Upper lobe of left lung (tissue), 6 donors: ENCODE measurements around the gene SIRPA. TPM values are rescaled to one million over a fixed set of nuclear protein-coding genes. Genes with fewer than 3 reads are reported as not detected.

Experiments
- ATAC-seq, 2 donors: fragments of 200-7000 bp; cut with Tn5 transposase; one replicate each; pipeline ENCODE4 v1.9.1; 2022; ENCODE audit warnings: mild to moderate bottlenecking in 2 of 2, moderate library complexity in 2 of 2; ENCODE audit not compliant: low FRiP score in 2 of 2
- DNase-seq, 2 donors: peaks; one replicate each; pipeline ENCODE4 v3.0.0-alpha.2; 2019 to 2020
- H3K27ac ChIP-seq, 4 donors: fragments of 200-600 bp; sonication (generic); one replicate each; pipeline ENCODE4 v1.5.1; 2016 to 2019
- H3K27me3 ChIP-seq, 4 donors: fragments of 200-600 bp; sonication (generic); one replicate each; pipeline ENCODE4 v1.5.1; 2017 to 2019
- H3K36me3 ChIP-seq, 4 donors: fragments of 200-600 bp; sonication (generic); one replicate each; pipeline ENCODE4 v1.5.1; 2016 to 2019
- H3K4me1 ChIP-seq, 4 donors: fragments of 200-600 bp; sonication (generic); one replicate each; pipeline ENCODE4 v1.5.1; 2018 to 2019
- H3K4me3 ChIP-seq, 4 donors: fragments of 200-600 bp; sonication (generic); one replicate each; pipeline ENCODE4 v1.5.1; 2017 to 2019; ENCODE audit warnings: mild to moderate bottlenecking in 2 of 4, moderate library complexity in 1 of 4
- H3K9me3 ChIP-seq, 4 donors: fragments of 200-600 bp; sonication (generic); one replicate each; pipeline ENCODE4 v1.5.1; 2018 to 2019
- EP300 ChIP-seq, 4 donors: sonication (generic); formaldehyde crosslinking; IDR thresholded peaks; one replicate each; pipeline ENCODE4 v1.5.1; 2017; ENCODE audit warnings: antibody characterized with exemption in 4 of 4, control low read depth in 2 of 4
- POLR2A ChIP-seq, 4 donors: fragments of 450-650 bp; IDR thresholded peaks; one replicate each; pipeline ENCODE4 v1.5.1; 2016 to 2017; ENCODE audit warnings: antibody characterized with exemption in 4 of 4, mild to moderate bottlenecking in 2 of 4
- POLR2AphosphoS5 ChIP-seq, 2 donors: sonication (generic); formaldehyde crosslinking; IDR thresholded peaks; one replicate each; pipeline ENCODE4 v1.5.1; 2017; ENCODE audit warnings: antibody characterized with exemption in 2 of 2
- WGBS, 2 donors: methylation state at CpG; one replicate each; pipeline ENCODE4 v1.1.5; 2017 to 2018; 5-methylcytosine and 5-hydroxymethylcytosine counted together
- total RNA-seq, 6 donors: library from RNA; depleted of rRNA in 4 of 6; stranded (reverse); fragments of >200 nt in 4 of 6; gene quantifications; one replicate each; pipeline versions ENCODE4 v1.1.0 to v1.2.1, GENCODE V29; 2016 to 2021
- TF ChIP-seq, protein P1 (sequence below), 6 experiments: fragments of 450-650 bp in 4 of 6; fragments of 200-600 bp in 2 of 6; sonication (generic) in 2 of 6; IDR thresholded peaks; one replicate each; pipeline ENCODE4 v1.5.1; 2016 to 2019; ENCODE audit warnings: antibody characterized with exemption in 6 of 6
- donor health status: DM: no; HTN: no; CAD: no; lungs with moderate emphysema.
- donor health status: DM: no; HTN: yes; CAD: no; lungs with severe emphysema.

The SIRPA gene
- total RNA-seq, 6 donors from 2014 or later, result 36.3 to 119 (median 60.4) TPM

DNA sequence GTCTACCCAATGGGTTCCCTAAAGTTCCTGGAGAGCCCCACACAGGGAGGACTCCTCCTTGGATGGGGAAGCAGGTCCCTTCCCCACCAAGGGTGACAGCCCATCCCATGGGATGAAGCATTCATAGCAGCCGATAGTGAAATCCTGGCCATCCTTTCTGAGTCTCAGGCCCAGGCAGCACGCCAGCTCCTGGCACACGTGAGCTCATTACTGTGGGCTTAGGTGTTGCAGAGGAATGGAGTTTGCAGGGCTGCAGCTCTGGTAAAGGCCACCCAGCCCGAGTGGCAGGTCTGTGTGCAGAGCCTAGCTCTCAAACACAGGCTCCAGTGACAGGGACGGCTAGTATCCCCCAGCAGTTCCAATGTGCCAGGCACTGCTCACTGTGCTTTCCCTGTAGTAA, 31.0 kb downstream of the SIRPA start:
- H3K36me3 ChIP-seq, result peaks cover 0 to 20% (median 8%) of the 10 kb centered on the region in 4 donors
- H3K9me3 ChIP-seq, result no peaks in the 10 kb centered on the region
- 81 to 100% methylated on average over 1 to 4 of the region's 5 CpGs for WGBS, 2 donors
- no peak overlapping the region for H3K4me3 ChIP-seq
- no peak overlapping the region for H3K27ac ChIP-seq
- TF ChIP-seq POLR2AphosphoS5 (IDR thresholded peaks at IDR 0.05) (no peak), EP300 (IDR thresholded peaks at IDR 0.05) (no peak), POLR2A (IDR thresholded peaks at IDR 0.05) (no peak)
- TF ChIP-seq, protein P1, sequence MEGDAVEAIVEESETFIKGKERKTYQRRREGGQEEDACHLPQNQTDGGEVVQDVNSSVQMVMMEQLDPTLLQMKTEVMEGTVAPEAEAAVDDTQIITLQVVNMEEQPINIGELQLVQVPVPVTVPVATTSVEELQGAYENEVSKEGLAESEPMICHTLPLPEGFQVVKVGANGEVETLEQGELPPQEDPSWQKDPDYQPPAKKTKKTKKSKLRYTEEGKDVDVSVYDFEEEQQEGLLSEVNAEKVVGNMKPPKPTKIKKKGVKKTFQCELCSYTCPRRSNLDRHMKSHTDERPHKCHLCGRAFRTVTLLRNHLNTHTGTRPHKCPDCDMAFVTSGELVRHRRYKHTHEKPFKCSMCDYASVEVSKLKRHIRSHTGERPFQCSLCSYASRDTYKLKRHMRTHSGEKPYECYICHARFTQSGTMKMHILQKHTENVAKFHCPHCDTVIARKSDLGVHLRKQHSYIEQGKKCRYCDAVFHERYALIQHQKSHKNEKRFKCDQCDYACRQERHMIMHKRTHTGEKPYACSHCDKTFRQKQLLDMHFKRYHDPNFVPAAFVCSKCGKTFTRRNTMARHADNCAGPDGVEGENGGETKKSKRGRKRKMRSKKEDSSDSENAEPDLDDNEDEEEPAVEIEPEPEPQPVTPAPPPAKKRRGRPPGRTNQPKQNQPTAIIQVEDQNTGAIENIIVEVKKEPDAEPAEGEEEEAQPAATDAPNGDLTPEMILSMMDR (IDR thresholded peaks at IDR 0.05), result no peak
- peaks cover 0 to 12% (median 0%) of the 10 kb centered on the region in 4 donors for H3K4me1 ChIP-seq
- no peaks in the 10 kb centered on the region for H3K27me3 ChIP-seq
- DNase-seq, result no peak
- no peak for ATAC-seq

DNA sequence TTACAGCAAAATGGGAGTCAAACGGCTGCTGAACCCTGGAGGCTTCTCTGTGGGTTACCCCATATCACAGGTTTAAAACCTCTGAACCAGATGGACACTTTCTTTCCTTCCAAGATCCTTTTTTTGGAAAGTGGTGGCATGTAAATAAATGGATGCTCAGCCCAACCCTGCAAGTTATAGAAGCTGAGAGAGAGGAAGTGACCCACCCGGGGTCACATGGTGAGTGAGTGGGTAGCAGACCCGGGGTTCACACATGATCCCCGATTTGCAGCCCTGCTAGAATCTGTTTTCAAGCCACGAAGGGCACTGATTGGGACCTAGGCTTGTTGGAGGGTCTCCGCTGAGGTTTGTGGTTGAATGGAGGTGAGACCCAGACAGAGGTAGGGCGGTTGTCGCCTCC, 32.0 kb downstream of the SIRPA start:
- TF ChIP-seq EP300 (IDR thresholded peaks at IDR 0.05) (no peak), POLR2A (IDR thresholded peaks at IDR 0.05) (no peak), POLR2AphosphoS5 (IDR thresholded peaks at IDR 0.05) (no peak)
- TF ChIP-seq, protein P1 (IDR thresholded peaks at IDR 0.05), result no peak
- Histone ChIP-seq H3K4me3 (no peak overlapping the region), H3K27ac (peak overlapping the region in 1 of 4 donors; percentile 20), H3K9me3 (no peaks in the 10 kb centered on the region), H3K27me3 (no peaks in the 10 kb centered on the region), H3K4me1 (peaks cover 0 to 12% (median 0%) of the 10 kb centered on the region in 4 donors), H3K36me3 (peaks cover 0 to 20% (median 8%) of the 10 kb centered on the region in 4 donors)
- no peak for ATAC-seq
- DNase-seq, result no peak
- 64 to 68% methylated on average over 8 of the region's 8 CpGs for WGBS, 2 donors

DNA sequence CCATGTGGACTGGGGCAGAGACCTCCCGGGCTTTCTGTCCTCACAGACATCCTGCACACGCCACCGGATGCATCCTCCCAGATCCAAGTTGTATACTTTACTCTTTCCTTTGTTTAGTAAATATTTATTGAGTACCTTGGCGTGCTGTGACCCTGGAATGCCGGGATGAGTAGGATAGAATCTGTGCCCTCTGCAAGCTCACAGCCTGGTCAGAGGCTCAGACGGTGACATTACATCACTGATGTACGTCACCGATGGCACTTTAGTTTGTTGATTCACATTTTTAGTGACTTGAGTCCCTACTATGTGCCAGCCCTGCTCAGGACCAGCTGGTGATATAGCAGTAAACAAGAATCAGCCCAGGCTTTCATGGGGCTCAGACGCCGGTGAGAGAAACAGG, 32.9 kb downstream of the SIRPA start:
- ATAC-seq (no peak), DNase-seq (no peak)
- no peaks in the 10 kb centered on the region for H3K9me3 ChIP-seq
- peaks cover 0 to 12% (median 0%) of the 10 kb centered on the region in 4 donors for H3K4me1 ChIP-seq
- TF ChIP-seq, protein P1 (IDR thresholded peaks at IDR 0.05), result no peak
- TF ChIP-seq POLR2AphosphoS5 (IDR thresholded peaks at IDR 0.05) (peak in 1 of 2 donors; percentile 21), POLR2A (IDR thresholded peaks at IDR 0.05) (no peak), EP300 (IDR thresholded peaks at IDR 0.05) (peak in 2 of 4 donors; percentile 25 to 58)
- H3K36me3 ChIP-seq, result peaks cover 0 to 15% (median 4%) of the 10 kb centered on the region in 4 donors
- H3K27ac ChIP-seq, result peak overlapping the region in 1 of 4 donors; percentile 24
- H3K4me3 ChIP-seq, result no peak overlapping the region
- 58 to 67% methylated on average over 10 of the region's 10 CpGs for WGBS, 2 donors
- H3K27me3 ChIP-seq, result no peaks in the 10 kb centered on the region

DNA sequence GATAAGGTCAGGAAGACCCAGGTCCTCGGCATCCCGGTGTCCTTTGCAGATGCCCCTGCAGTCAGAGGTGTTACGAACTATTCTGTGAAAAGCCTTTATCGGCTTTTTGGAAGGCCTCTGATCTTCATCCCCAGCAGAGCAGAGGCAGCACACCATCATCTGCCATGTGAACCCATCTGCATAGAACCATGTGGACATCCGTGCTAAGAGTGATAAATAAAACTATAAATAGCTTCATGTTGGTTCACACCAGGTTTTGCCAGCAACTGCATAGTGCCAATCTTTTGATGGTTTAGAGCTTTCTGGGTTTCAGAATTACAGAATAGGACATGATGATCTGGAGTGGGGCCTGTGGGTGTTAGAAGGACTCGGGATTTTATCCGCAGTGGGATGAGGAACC, 33.6 kb downstream of the SIRPA start:
- TF ChIP-seq POLR2AphosphoS5 (IDR thresholded peaks at IDR 0.05) (no peak), EP300 (IDR thresholded peaks at IDR 0.05) (no peak), POLR2A (IDR thresholded peaks at IDR 0.05) (no peak)
- TF ChIP-seq, protein P1 (IDR thresholded peaks at IDR 0.05), result no peak
- WGBS, 2 donors, result 71 to 73% methylated on average over 7 of the region's 7 CpGs
- Histone ChIP-seq H3K27me3 (no peaks in the 10 kb centered on the region), H3K36me3 (peaks cover 0 to 15% (median 1%) of the 10 kb centered on the region in 4 donors), H3K4me3 (no peak overlapping the region), H3K4me1 (peaks cover 0 to 12% (median 4%) of the 10 kb centered on the region in 4 donors), H3K9me3 (no peaks in the 10 kb centered on the region), H3K27ac (peak overlapping the region in 1 of 4 donors; percentile 24)
- DNase-seq (no peak), ATAC-seq (no peak)

DNA sequence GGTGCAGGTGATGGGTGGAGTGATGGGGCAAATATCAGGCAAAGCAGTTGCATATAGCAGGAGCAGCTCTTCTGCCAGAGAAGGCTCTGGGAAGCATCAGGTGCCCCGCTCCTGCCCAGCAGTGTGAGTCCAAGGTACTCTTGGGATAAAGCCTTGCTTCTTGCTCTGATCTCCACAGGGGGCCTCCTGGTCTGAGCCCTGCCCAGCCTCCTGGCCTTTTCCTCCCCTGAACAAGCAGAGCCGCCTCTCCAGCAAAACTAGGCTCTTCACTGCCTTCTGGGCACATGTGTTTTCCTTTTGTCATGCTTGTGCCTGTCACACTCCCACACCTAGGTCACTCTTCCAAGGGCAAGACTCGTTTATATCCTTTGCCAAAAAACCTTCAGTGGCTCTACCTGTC, 34.3 kb downstream of the SIRPA start:
- DNase-seq, result no peak
- no peaks in the 10 kb centered on the region for H3K9me3 ChIP-seq
- ATAC-seq, result no peak
- H3K4me1 ChIP-seq, result peaks cover 0 to 12% (median 6%) of the 10 kb centered on the region in 4 donors
- H3K27me3 ChIP-seq, result no peaks in the 10 kb centered on the region
- peak overlapping the region in 1 of 4 donors; percentile 9 for H3K27ac ChIP-seq
- WGBS, 2 donors, result 66 to 67% methylated on average over 3 of the region's 3 CpGs
- peaks cover 0 to 13% (median 1%) of the 10 kb centered on the region in 4 donors for H3K36me3 ChIP-seq
- TF ChIP-seq, protein P1 (IDR thresholded peaks at IDR 0.05), result no peak
- no peak for TF ChIP-seq POLR2A (IDR thresholded peaks at IDR 0.05)
- no peak for TF ChIP-seq POLR2AphosphoS5 (IDR thresholded peaks at IDR 0.05)
- TF ChIP-seq EP300 (IDR thresholded peaks at IDR 0.05), result no peak
- no peak overlapping the region for H3K4me3 ChIP-seq
